ENCODE measurements around the gene DENR. TPM values are rescaled to one million over a fixed set of nuclear protein-coding genes. Genes with fewer than 3 reads are reported as not detected.
"Not testable (repeated sequence)": the region's sequence is repeated elsewhere in the genome, so short reads cannot be mapped to it uniquely, and the experiment has no call there.

DENR gene, protein sequence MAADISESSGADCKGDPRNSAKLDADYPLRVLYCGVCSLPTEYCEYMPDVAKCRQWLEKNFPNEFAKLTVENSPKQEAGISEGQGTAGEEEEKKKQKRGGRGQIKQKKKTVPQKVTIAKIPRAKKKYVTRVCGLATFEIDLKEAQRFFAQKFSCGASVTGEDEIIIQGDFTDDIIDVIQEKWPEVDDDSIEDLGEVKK
- total RNA-seq (ENCODE audit: low replicate concordance): 52.9 and 100.0 TPM in 2 replicates

DNA sequence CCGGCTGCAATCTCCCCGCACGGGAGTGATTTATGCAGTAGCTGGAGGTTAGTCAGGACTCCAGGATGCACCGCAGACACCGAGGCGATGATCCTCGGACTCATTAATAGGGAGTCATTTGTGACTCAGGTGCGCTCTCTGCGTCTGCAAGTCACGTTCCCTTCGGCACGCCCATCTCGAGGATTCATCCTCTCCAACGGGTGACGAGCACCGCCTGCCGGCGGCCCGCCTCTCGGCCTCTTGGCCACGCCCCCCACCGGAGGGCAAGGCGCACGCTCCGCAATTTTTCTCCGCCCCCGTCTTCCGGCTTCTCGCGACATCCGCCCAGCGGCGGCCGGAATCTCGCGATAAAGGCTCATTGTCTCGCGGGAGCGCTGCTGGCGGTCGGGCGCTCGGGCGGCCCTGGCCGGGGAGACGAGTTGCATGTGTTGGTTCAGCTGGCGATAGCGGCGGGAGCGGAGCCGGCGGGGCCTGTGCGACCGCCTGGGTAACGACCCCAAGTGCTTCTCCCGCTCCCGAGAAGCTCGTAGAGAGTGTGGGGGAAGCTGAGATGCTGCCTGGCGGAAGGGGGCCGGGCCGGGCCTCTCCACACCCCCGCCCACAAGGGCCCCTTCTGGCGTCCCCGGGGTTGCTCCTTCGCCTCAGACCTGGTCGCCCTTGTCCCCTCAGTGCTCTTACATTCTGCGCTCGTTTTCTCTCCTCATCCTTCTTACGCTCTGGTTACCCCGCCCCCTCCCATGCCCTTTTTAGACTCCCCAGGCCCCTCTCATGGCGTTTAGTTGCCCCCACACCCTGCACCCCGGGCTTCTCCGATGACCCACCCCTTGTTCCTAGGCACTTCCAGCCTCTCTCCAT is at the start of gene DENR:
TSS of gene DENR (plus strand) at position 361 of the 855 bp plus-strand sequence. CDS start 878 bp downstream, outside the sequence.
- H3K4me2 ChIP-seq: peak within 1 kb of the TSS; percentile 88
- peaks cover 28% of the 10 kb centered on the region for H3K36me3 Mint-ChIP-seq

DNA sequence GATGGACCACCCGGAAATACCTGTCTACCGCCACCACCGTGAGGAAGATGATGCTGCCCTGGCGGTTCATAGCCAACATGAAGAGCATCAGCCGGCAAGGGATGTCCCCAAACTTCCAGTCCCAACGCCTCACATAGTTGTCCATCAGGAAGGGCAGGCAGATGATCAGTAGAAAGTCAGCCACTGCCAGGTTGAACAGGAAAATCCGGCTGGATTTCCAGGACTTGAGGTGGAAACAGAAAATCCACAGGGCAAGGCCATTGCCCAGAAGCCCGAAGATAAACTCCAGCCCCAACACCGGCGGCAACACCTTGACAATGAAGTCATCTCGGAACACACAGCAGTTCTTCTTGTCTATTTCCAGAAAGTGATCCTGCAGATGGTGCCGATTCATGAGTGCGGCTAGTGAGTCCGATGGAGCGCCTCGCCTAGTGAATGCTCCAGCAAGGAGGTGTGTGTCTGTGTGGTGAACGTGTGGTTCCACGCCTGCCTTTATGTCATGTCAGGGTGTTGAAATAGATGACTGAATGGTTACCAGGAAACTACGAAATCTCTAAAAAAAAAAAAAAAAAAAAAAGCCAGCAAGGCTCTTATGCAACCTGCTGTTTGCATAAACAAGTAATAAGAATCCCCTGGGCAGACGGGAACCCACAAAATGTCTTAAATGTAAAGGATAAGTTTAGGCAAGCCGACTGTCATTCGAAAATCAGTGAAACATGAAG is 49.6 kb upstream of the DENR start, which contains the start of gene HCAR2:
TSS of gene HCAR2 (minus strand) at position 468 of the 722 bp plus-strand sequence. CDS start at position 394, 74 bp downstream.
- H4K20me1 ChIP-seq (ENCODE audit: low read depth); H3K36me3 ChIP-seq; H3F3A ChIP-seq (ENCODE audit: low read depth); H3K4me3 ChIP-seq; H3K27ac Mint-ChIP-seq; H3K4me1 Mint-ChIP-seq; H2AFZ ChIP-seq (replicated peaks); H3K9me3 Mint-ChIP-seq; H3K4me1 ChIP-seq; H3K4me3 Mint-ChIP-seq; H3K27ac ChIP-seq; H3K27me3 ChIP-seq; DNase-seq (ENCODE audit: low spot score); H3K79me2 ChIP-seq (ENCODE audit: low read depth); H3K4me2 ChIP-seq; H3K9ac ChIP-seq; H3K9me3 ChIP-seq (ENCODE audit: low read depth); H3K36me3 Mint-ChIP-seq; H3K27me3 Mint-ChIP-seq (ENCODE audit: insufficient read depth, low read depth): not testable (repeated sequence)

More for the DNA sequence above, at the start of gene DENR:
- peak; percentile 99 for DNase-seq (ENCODE audit: low spot score)
- Histone ChIP-seq H3K4me3 (peak within 1 kb of the TSS; percentile 86), H3F3A (ENCODE audit: low read depth) (peaks cover 29% of the 10 kb centered on the region), H2AFZ (replicated peaks) (peak within 1 kb of the TSS; percentile 53), H3K27ac (peak within 1 kb of the TSS; percentile 42), H3K9me3 (ENCODE audit: low read depth) (no peaks in the 10 kb centered on the region), H3K9ac (peak within 1 kb of the TSS; percentile 98), H3K27me3 (no peaks in the 10 kb centered on the region), H3K4me1 (peaks cover 27% of the 10 kb centered on the region), H3K36me3 (peaks cover 20% of the 10 kb centered on the region), H3K79me2 (ENCODE audit: low read depth) (peaks cover 48% of the 10 kb centered on the region), H4K20me1 (ENCODE audit: low read depth) (peaks cover 5% of the 10 kb centered on the region)
- H3K9me3 Mint-ChIP-seq: no peaks in the 10 kb centered on the region
- H3K27ac Mint-ChIP-seq: peak within 1 kb of the TSS; percentile 91
- H3K27me3 Mint-ChIP-seq (ENCODE audit: insufficient read depth, low read depth): no peaks in the 10 kb centered on the region
- TF ChIP-seq EZH2 (IDR thresholded peaks at IDR 0.05): no peak
- no peak for TF ChIP-seq EZH2phosphoT487 (IDR thresholded peaks at IDR 0.05)
- TF ChIP-seq, protein P1, sequence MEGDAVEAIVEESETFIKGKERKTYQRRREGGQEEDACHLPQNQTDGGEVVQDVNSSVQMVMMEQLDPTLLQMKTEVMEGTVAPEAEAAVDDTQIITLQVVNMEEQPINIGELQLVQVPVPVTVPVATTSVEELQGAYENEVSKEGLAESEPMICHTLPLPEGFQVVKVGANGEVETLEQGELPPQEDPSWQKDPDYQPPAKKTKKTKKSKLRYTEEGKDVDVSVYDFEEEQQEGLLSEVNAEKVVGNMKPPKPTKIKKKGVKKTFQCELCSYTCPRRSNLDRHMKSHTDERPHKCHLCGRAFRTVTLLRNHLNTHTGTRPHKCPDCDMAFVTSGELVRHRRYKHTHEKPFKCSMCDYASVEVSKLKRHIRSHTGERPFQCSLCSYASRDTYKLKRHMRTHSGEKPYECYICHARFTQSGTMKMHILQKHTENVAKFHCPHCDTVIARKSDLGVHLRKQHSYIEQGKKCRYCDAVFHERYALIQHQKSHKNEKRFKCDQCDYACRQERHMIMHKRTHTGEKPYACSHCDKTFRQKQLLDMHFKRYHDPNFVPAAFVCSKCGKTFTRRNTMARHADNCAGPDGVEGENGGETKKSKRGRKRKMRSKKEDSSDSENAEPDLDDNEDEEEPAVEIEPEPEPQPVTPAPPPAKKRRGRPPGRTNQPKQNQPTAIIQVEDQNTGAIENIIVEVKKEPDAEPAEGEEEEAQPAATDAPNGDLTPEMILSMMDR (IDR thresholded peaks at IDR 0.05): peak; percentile 80
- peaks cover 33% of the 10 kb centered on the region for H3K4me1 Mint-ChIP-seq
- H3K4me3 Mint-ChIP-seq: peak within 1 kb of the TSS; percentile 92

DNA sequence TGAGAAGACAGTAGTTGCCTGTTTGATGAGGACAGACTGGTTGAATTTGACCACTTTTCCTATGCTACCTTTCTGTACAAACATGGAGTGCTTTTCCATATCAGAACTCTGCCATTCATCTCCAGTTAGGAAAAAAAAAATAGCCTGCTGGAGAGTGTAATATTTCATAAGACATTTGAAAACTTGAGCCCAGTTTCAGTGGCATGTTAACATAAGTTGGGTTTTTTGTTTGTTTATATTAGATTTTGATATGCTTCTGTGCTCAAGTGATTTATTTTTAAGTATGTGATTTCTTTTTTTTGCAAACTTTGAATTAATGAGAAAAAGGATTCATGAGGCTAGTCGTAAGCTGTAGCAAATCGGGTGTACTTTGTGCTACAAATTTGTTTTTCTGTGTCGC is 48.8 kb upstream of the DENR start:
- not testable (repeated sequence) for H3K36me3 ChIP-seq; H3K4me1 ChIP-seq; H3K79me2 ChIP-seq (ENCODE audit: low read depth); H3K4me3 ChIP-seq; H3K9me3 Mint-ChIP-seq; H3K4me3 Mint-ChIP-seq; H3K27me3 Mint-ChIP-seq (ENCODE audit: insufficient read depth, low read depth); H3K9me3 ChIP-seq (ENCODE audit: low read depth); H4K20me1 ChIP-seq (ENCODE audit: low read depth); H3K27ac Mint-ChIP-seq; H3K9ac ChIP-seq; H3K27ac ChIP-seq; H2AFZ ChIP-seq (replicated peaks); H3K27me3 ChIP-seq; DNase-seq (ENCODE audit: low spot score); H3K4me2 ChIP-seq; H3K4me1 Mint-ChIP-seq; H3K36me3 Mint-ChIP-seq; H3F3A ChIP-seq (ENCODE audit: low read depth)

DNA sequence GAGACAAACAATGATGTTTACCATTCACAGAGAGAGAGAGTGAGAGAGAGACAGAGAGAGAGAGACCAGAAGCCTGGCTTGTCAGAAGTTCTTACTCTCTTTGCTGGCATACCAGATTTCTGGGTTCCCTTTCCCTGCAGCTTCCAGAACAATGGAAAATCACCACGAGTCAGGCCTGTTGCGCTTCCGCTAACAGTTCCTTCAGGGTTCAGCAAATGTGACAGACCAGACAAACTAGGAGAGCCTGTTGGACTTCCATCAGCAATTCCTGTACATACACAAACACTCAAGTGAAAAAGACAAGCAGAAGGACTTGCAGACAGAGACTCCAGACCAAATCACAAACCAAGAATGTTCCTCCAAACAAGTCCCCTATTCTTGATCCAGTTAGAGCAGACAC is 43.3 kb upstream of the DENR start:
- not testable (repeated sequence) for H3K9ac ChIP-seq; H2AFZ ChIP-seq (replicated peaks); H4K20me1 ChIP-seq (ENCODE audit: low read depth); H3K9me3 Mint-ChIP-seq; H3K27me3 ChIP-seq; H3K36me3 Mint-ChIP-seq; H3K4me3 Mint-ChIP-seq; H3K4me3 ChIP-seq; H3K4me1 Mint-ChIP-seq; H3K27me3 Mint-ChIP-seq (ENCODE audit: insufficient read depth, low read depth); H3K4me2 ChIP-seq; H3K9me3 ChIP-seq (ENCODE audit: low read depth); DNase-seq (ENCODE audit: low spot score); H3K79me2 ChIP-seq (ENCODE audit: low read depth); H3K36me3 ChIP-seq; H3F3A ChIP-seq (ENCODE audit: low read depth); H3K4me1 ChIP-seq; H3K27ac Mint-ChIP-seq; H3K27ac ChIP-seq

DNA sequence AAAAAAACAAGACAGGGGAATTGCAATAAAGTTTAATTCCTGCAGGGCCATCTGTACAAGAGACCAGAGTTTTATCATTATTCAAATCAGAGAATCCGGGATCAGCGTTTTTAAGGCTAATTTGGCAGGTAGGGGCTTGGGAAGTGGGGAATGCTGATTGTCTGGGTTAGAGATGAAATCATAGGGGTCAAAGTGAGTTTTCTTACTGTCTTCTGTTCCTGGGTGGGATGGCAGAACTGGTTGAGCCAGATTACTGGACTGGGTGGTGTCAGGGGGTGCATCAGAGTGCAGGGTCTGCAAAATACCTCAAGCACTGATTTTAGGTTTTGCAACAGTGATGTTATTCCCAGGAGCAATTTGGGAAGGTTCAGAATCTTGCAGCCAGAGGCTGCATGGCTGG is 42.3 kb upstream of the DENR start:
- not testable (repeated sequence) for H4K20me1 ChIP-seq (ENCODE audit: low read depth); H3K27ac ChIP-seq; H3K4me2 ChIP-seq; DNase-seq (ENCODE audit: low spot score); H3K4me3 ChIP-seq; H3K36me3 Mint-ChIP-seq; H3K9me3 ChIP-seq (ENCODE audit: low read depth); H3K4me1 Mint-ChIP-seq; H3K9me3 Mint-ChIP-seq; H3K9ac ChIP-seq; H3K4me3 Mint-ChIP-seq; H3K36me3 ChIP-seq; H3F3A ChIP-seq (ENCODE audit: low read depth); H2AFZ ChIP-seq (replicated peaks); H3K27me3 ChIP-seq; H3K27me3 Mint-ChIP-seq (ENCODE audit: insufficient read depth, low read depth); H3K79me2 ChIP-seq (ENCODE audit: low read depth); H3K4me1 ChIP-seq
- H3K27ac Mint-ChIP-seq: peak overlapping the region; percentile 9

GRCh38 chr12:122711266-122711665 is 41.4 kb upstream of the DENR start:
- H3K9me3 Mint-ChIP-seq; H3K4me1 ChIP-seq; H3K4me2 ChIP-seq; H3K27ac ChIP-seq; H3K4me1 Mint-ChIP-seq; H3K9ac ChIP-seq; H3F3A ChIP-seq (ENCODE audit: low read depth); H3K36me3 Mint-ChIP-seq; H3K27me3 Mint-ChIP-seq (ENCODE audit: insufficient read depth, low read depth); H2AFZ ChIP-seq (replicated peaks); H3K79me2 ChIP-seq (ENCODE audit: low read depth); H4K20me1 ChIP-seq (ENCODE audit: low read depth); H3K4me3 Mint-ChIP-seq; H3K27ac Mint-ChIP-seq; H3K27me3 ChIP-seq; H3K9me3 ChIP-seq (ENCODE audit: low read depth); DNase-seq (ENCODE audit: low spot score); H3K4me3 ChIP-seq; H3K36me3 ChIP-seq: not testable (repeated sequence)

All from neural progenitor cell (in vitro differentiated cells).